Fibroblast of lung (primary cell): Measurements from ENCODE around the gene TMEM178B.

Experiments used
- EZH2 ChIP-seq: IDR thresholded peaks from 2 replicates; pipeline ENCODE4 v1.5.1; 2012; ENCODE audit warnings: low read length, control low read depth, mild to moderate bottlenecking; ENCODE audit errors: missing control alignments
- TF ChIP-seq, protein P1 (sequence below), 2 donors: IDR thresholded peaks in 1 of 2; conservative IDR thresholded peaks in 1 of 2; 1 replicate in 1 of 2; 2 replicates in 1 of 2; pipeline ENCODE4 v1.5.1; 2011 to 2012; ENCODE audit warnings: low read length in 2 of 2, control low read depth in 1 of 2, inconsistent platforms in 1 of 2, low read depth in 1 of 2, mild to moderate bottlenecking in 1 of 2

- TF ChIP-seq, protein P1, sequence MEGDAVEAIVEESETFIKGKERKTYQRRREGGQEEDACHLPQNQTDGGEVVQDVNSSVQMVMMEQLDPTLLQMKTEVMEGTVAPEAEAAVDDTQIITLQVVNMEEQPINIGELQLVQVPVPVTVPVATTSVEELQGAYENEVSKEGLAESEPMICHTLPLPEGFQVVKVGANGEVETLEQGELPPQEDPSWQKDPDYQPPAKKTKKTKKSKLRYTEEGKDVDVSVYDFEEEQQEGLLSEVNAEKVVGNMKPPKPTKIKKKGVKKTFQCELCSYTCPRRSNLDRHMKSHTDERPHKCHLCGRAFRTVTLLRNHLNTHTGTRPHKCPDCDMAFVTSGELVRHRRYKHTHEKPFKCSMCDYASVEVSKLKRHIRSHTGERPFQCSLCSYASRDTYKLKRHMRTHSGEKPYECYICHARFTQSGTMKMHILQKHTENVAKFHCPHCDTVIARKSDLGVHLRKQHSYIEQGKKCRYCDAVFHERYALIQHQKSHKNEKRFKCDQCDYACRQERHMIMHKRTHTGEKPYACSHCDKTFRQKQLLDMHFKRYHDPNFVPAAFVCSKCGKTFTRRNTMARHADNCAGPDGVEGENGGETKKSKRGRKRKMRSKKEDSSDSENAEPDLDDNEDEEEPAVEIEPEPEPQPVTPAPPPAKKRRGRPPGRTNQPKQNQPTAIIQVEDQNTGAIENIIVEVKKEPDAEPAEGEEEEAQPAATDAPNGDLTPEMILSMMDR (conservative IDR thresholded peaks at IDR 0.05 in 1 of 2, IDR thresholded peaks at IDR 0.05 in 1 of 2; ENCODE audit: low read depth in 1 of 2, low read length in 2 of 2), result no peak
- no peak for TF ChIP-seq EZH2
Measured at GRCh38 chr7:141218941-141219340, 145.1 kb downstream of the TMEM178B start.
